Ovary (tissue), 3 donors: Measurements from ENCODE around the gene TMUB1.

Source experiments
- CTCF ChIP-seq, 3 donors: fragments of 450-650 bp in 2 of 3; fragments of 200-600 bp in 1 of 3; IDR thresholded peaks; one replicate each; pipeline versions ENCODE4 v1.5.1 to v1.8.0; 2016 to 2022; ENCODE audit warnings: antibody characterized with exemption in 3 of 3, mild to moderate bottlenecking in 1 of 3
- POLR2A ChIP-seq: fragments of 450-650 bp; IDR thresholded peaks from one replicate; pipeline ENCODE4 v1.6.1; 2017; ENCODE audit warnings: antibody characterized with exemption, mild to moderate bottlenecking, moderate library complexity
- donor health status: DM: no; HTN: no; CAD: no.

DNA sequence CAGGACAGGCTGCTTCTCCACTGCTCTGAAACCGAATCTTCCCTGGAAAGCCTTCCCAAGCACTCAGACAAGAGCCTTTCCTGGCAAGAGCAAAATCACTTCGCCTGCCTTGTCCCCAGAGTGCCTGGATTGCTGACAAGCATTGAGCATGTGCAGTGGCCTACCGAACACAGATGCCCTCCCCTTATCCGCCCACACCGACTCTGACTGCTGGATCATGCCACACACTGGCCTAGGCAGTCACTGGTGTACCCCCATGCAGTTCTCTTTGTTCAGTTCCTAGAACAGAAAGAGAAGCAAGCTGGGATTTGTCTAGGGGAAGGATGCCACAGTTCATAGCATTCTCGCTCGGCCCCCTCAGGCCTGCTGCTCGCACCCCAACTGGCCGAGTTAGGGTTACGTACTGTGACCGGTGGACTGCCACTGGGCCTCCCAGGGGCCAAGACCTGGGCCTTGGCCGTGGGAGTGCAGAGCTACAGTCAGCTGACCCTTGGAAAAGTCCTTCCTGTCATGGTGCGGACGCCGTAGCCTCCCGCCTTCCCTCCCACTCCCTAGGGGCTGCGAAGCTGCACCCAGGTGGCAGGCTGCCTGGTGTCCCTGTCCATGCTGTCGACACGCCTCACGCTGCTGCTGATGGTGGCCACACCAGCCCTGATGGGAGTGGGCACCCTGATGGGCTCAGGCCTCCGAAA, 48.1 kb downstream of the TMUB1 start:
- TF ChIP-seq CTCF (IDR thresholded peaks at IDR 0.05) (no peak), POLR2A (no peak)
